Measurements from ENCODE around the gene RASL11A.

The RASL11A gene

GRCh38 chr13:27251166-27252091 lies 19.2 kb upstream of the RASL11A start, which contains the start of gene RPL21:
RPL21 (plus strand) TSS chr13:27251558; CDS start chr13:27253777, 2,219 bp downstream.
- Histone ChIP-seq H3K4me3 (ENCODE audit: low read depth, low read length) (peak within 1 kb of the TSS; percentile 99), H3K27ac (ENCODE audit: low read depth, low read length) (peak within 1 kb of the TSS; percentile 93), H2AFZ (ENCODE audit: low read length, unreplicated experiment) (peak within 1 kb of the TSS; percentile 68), H3K4me1 (ENCODE audit: control insufficient read depth, insufficient read depth, low read length, unreplicated experiment) (peaks cover 24% of the 10 kb centered on the region), H3K36me3 (ENCODE audit: insufficient read depth, low read length) (peaks cover 36% of the 10 kb centered on the region), H3K27me3 (ENCODE audit: insufficient read depth, low read length) (no peaks in the 10 kb centered on the region), H3K79me2 (ENCODE audit: control insufficient read depth, insufficient read depth, low read length, unreplicated experiment) (peaks cover 56% of the 10 kb centered on the region)

GRCh38 chr13:27252467-27252866 lies 18.2 kb upstream of the RASL11A start:
- Histone ChIP-seq H3K4me1 (ENCODE audit: control insufficient read depth, insufficient read depth, low read length, unreplicated experiment) (peaks cover 24% of the 10 kb centered on the region), H3K79me2 (ENCODE audit: control insufficient read depth, insufficient read depth, low read length, unreplicated experiment) (peaks cover 63% of the 10 kb centered on the region), H3K27ac (ENCODE audit: low read depth, low read length) (peak overlapping the region; percentile 93), H3K36me3 (ENCODE audit: insufficient read depth, low read length) (peaks cover 36% of the 10 kb centered on the region), H3K27me3 (ENCODE audit: insufficient read depth, low read length) (no peaks in the 10 kb centered on the region), H2AFZ (ENCODE audit: low read length, unreplicated experiment) (no peak overlapping the region), H3K4me3 (ENCODE audit: low read depth, low read length) (peak overlapping the region; percentile 99)

GRCh38 chr13:27257233-27257568 lies 13.4 kb upstream of the RASL11A start:
- Histone ChIP-seq H3K4me3 (ENCODE audit: low read depth, low read length) (no peak overlapping the region), H3K4me1 (ENCODE audit: control insufficient read depth, insufficient read depth, low read length, unreplicated experiment) (peaks cover 20% of the 10 kb centered on the region), H3K27me3 (ENCODE audit: insufficient read depth, low read length) (no peaks in the 10 kb centered on the region), H2AFZ (ENCODE audit: low read length, unreplicated experiment) (no peak overlapping the region), H3K79me2 (ENCODE audit: control insufficient read depth, insufficient read depth, low read length, unreplicated experiment) (peaks cover 45% of the 10 kb centered on the region), H3K27ac (ENCODE audit: low read depth, low read length) (no peak overlapping the region), H3K36me3 (ENCODE audit: insufficient read depth, low read length) (peaks cover 43% of the 10 kb centered on the region)

- peaks cover 20% of the 10 kb centered on the region for H3K4me1 ChIP-seq (ENCODE audit: control insufficient read depth, insufficient read depth, low read length, unreplicated experiment)
- H3K36me3 ChIP-seq (ENCODE audit: insufficient read depth, low read length) = peaks cover 39% of the 10 kb centered on the region
- no peak overlapping the region for H2AFZ ChIP-seq (ENCODE audit: low read length, unreplicated experiment)
- no peak overlapping the region for H3K4me3 ChIP-seq (ENCODE audit: low read depth, low read length)
- H3K27ac ChIP-seq (ENCODE audit: low read depth, low read length) = no peak overlapping the region
- H3K79me2 ChIP-seq (ENCODE audit: control insufficient read depth, insufficient read depth, low read length, unreplicated experiment) = peaks cover 40% of the 10 kb centered on the region
- no peaks in the 10 kb centered on the region for H3K27me3 ChIP-seq (ENCODE audit: insufficient read depth, low read length)
Measured at GRCh38 chr13:27257648-27258253, 12.9 kb upstream of the RASL11A start.

GRCh38 chr13:27258637-27259386 lies 11.8 kb upstream of the RASL11A start:
- H2AFZ ChIP-seq (ENCODE audit: low read length, unreplicated experiment) = no peak overlapping the region
- peaks cover 28% of the 10 kb centered on the region for H3K36me3 ChIP-seq (ENCODE audit: insufficient read depth, low read length)
- peaks cover 10% of the 10 kb centered on the region for H3K4me1 ChIP-seq (ENCODE audit: control insufficient read depth, insufficient read depth, low read length, unreplicated experiment)
- no peak overlapping the region for H3K4me3 ChIP-seq (ENCODE audit: low read depth, low read length)
- no peak overlapping the region for H3K27ac ChIP-seq (ENCODE audit: low read depth, low read length)
- H3K79me2 ChIP-seq (ENCODE audit: control insufficient read depth, insufficient read depth, low read length, unreplicated experiment) = peaks cover 29% of the 10 kb centered on the region
- no peaks in the 10 kb centered on the region for H3K27me3 ChIP-seq (ENCODE audit: insufficient read depth, low read length)

- peaks cover 20% of the 10 kb centered on the region for H3K36me3 ChIP-seq (ENCODE audit: insufficient read depth, low read length)
- peaks cover 9% of the 10 kb centered on the region for H3K4me1 ChIP-seq (ENCODE audit: control insufficient read depth, insufficient read depth, low read length, unreplicated experiment)
- H2AFZ ChIP-seq (ENCODE audit: low read length, unreplicated experiment) = no peak overlapping the region
- H3K4me3 ChIP-seq (ENCODE audit: low read depth, low read length) = no peak overlapping the region
- H3K79me2 ChIP-seq (ENCODE audit: control insufficient read depth, insufficient read depth, low read length, unreplicated experiment) = peaks cover 19% of the 10 kb centered on the region
- no peaks in the 10 kb centered on the region for H3K27me3 ChIP-seq (ENCODE audit: insufficient read depth, low read length)
- 0 out of 2 replicates have a peak overlapping the region, but pooled peaks have one; percentile 13 for H3K27ac ChIP-seq (ENCODE audit: low read depth, low read length)
Measured at GRCh38 chr13:27259831-27260230, 10.8 kb upstream of the RASL11A start.

- no peaks in the 10 kb centered on the region for H3K27me3 ChIP-seq (ENCODE audit: insufficient read depth, low read length)
- H3K79me2 ChIP-seq (ENCODE audit: control insufficient read depth, insufficient read depth, low read length, unreplicated experiment) = peaks cover 12% of the 10 kb centered on the region
- H3K4me1 ChIP-seq (ENCODE audit: control insufficient read depth, insufficient read depth, low read length, unreplicated experiment) = peaks cover 3% of the 10 kb centered on the region
- H3K27ac ChIP-seq (ENCODE audit: low read depth, low read length) = no peak overlapping the region
- no peak overlapping the region for H3K4me3 ChIP-seq (ENCODE audit: low read depth, low read length)
- H2AFZ ChIP-seq (ENCODE audit: low read length, unreplicated experiment) = no peak overlapping the region
- peaks cover 9% of the 10 kb centered on the region for H3K36me3 ChIP-seq (ENCODE audit: insufficient read depth, low read length)
Measured at GRCh38 chr13:27261396-27261795, 9.2 kb upstream of the RASL11A start.

GRCh38 chr13:27263438-27263837 lies 7.2 kb upstream of the RASL11A start:
- no peaks in the 10 kb centered on the region for H3K79me2 ChIP-seq (ENCODE audit: control insufficient read depth, insufficient read depth, low read length, unreplicated experiment)
- no peaks in the 10 kb centered on the region for H3K27me3 ChIP-seq (ENCODE audit: insufficient read depth, low read length)
- H3K27ac ChIP-seq (ENCODE audit: low read depth, low read length) = no peak overlapping the region; the same call in 1 of the 2 replicates
- H3K4me3 ChIP-seq (ENCODE audit: low read depth, low read length) = no peak overlapping the region
- H3K4me1 ChIP-seq (ENCODE audit: control insufficient read depth, insufficient read depth, low read length, unreplicated experiment) = peaks cover 3% of the 10 kb centered on the region
- peaks cover 3% of the 10 kb centered on the region for H3K36me3 ChIP-seq (ENCODE audit: insufficient read depth, low read length)
- no peak overlapping the region for H2AFZ ChIP-seq (ENCODE audit: low read length, unreplicated experiment)

GRCh38 chr13:27264181-27264580 lies 6.4 kb upstream of the RASL11A start:
- no peak overlapping the region; the same call in 1 of the 2 replicates for H3K27ac ChIP-seq (ENCODE audit: low read depth, low read length)
- H3K27me3 ChIP-seq (ENCODE audit: insufficient read depth, low read length) = no peaks in the 10 kb centered on the region
- H2AFZ ChIP-seq (ENCODE audit: low read length, unreplicated experiment) = no peak overlapping the region
- H3K4me3 ChIP-seq (ENCODE audit: low read depth, low read length) = no peak overlapping the region
- H3K4me1 ChIP-seq (ENCODE audit: control insufficient read depth, insufficient read depth, low read length, unreplicated experiment) = peaks cover 3% of the 10 kb centered on the region
- no peaks in the 10 kb centered on the region; the same call in 1 of the 2 replicates for H3K36me3 ChIP-seq (ENCODE audit: insufficient read depth, low read length)
- no peaks in the 10 kb centered on the region for H3K79me2 ChIP-seq (ENCODE audit: control insufficient read depth, insufficient read depth, low read length, unreplicated experiment)

GRCh38 chr13:27264648-27265047 lies 6.0 kb upstream of the RASL11A start:
- Histone ChIP-seq H3K4me1 (ENCODE audit: control insufficient read depth, insufficient read depth, low read length, unreplicated experiment) (peaks cover 3% of the 10 kb centered on the region), H3K4me3 (ENCODE audit: low read depth, low read length) (no peak overlapping the region), H3K27ac (ENCODE audit: low read depth, low read length) (no peak overlapping the region), H3K79me2 (ENCODE audit: control insufficient read depth, insufficient read depth, low read length, unreplicated experiment) (no peaks in the 10 kb centered on the region), H3K36me3 (ENCODE audit: insufficient read depth, low read length) (no peaks in the 10 kb centered on the region; the same call in 1 of the 2 replicates), H2AFZ (ENCODE audit: low read length, unreplicated experiment) (no peak overlapping the region), H3K27me3 (ENCODE audit: insufficient read depth, low read length) (no peaks in the 10 kb centered on the region)
